GM18511 (cell line): Measurements from ENCODE around the gene C18orf32.
"Not testable (repeated sequence)": the region's sequence is repeated elsewhere in the genome, so short reads cannot be mapped to it uniquely, and the experiment has no call there.

Experiments used
- ATAC-seq: cut with Tn5 transposase; IDR thresholded peaks from one replicate; pipeline ENCODE4 v1.9.1; 2021; ENCODE audit warnings: mild to moderate bottlenecking, moderate library complexity; ENCODE audit not compliant: unreplicated experiment

C18orf32 gene

DNA sequence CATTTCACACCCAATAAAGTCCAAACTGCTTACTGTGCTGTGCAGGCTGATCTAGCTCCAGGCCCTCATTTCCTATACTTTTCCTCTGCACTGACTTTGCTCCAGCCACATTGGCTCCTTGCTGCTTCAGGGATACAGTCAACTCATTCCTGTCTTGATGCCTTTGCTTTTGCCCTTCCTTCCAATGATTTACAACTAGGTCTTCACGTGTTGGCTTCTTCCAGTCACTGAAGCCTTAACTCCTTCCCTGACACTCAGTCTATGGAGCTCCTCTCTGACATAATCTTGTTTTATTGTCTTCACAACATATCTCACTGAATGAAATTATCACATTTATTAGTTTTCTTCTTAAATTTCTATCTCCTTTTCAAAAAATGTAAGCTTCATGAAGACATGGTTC is 16.9 kb upstream of the C18orf32 start:
- ATAC-seq: no peak

DNA sequence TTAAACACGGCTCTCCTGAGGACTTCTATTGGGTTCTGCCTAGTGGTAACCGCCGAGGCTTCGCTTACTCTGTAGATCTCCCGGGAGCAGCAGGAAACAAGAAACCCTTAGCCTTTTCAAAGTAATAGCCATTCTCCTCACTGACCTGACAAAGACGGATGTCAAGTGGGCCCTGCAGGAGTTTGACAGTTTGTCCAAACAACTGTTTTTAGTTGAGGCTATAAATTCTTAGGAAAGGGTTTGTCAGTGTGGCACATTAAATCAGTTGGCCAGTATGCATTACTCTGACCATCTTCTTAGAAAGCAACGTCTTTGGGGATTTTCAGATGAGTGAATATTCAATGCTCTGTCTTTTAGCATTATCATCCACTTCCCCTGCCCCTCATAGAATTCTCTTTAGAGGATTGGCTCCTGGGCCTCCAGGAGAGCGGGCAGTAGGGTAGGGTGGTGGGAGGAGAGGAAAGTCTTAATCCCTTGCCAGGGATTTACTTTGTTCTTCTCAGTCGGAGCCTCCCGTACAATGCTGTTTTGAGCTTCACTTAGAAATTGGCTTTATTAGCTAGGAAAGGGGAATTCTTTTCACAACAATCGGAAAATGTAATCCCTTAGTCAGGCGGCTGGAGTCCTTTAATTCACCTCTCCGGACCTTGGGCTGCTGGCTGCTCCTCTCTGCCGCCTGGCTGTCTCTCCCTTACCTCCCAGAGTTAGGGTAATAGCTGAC is 13.3 kb upstream of the C18orf32 start:
- ATAC-seq: no peak

DNA sequence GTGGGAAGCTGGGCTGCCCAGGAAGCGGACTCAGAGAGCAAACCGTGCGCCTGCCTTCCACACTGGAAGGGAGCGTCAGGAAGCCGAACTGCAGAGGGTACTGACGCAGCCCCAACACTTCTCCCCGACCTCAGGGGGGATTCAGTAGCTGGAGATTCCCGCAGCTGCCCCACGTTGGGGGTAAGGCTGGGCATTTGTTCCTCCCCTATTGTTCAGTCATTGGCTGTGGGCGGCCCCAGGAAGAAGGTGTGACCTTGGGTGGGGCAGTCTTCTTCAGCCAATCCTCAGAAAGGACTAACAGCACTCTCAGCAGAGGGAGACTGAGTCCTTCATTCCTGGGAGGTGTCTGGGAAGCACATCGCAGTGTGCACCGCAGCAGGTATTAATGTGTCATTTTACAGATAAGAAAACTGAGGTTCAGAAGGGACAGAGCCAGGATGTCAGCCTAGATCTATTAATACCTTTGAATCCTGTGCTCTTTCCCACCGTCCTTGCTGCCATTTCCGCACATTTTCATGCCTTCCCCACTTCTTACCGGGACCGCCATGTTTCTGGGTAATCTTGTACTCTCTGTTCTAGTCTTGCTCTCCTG is 12.1 kb upstream of the C18orf32 start:
- ATAC-seq: no peak

DNA sequence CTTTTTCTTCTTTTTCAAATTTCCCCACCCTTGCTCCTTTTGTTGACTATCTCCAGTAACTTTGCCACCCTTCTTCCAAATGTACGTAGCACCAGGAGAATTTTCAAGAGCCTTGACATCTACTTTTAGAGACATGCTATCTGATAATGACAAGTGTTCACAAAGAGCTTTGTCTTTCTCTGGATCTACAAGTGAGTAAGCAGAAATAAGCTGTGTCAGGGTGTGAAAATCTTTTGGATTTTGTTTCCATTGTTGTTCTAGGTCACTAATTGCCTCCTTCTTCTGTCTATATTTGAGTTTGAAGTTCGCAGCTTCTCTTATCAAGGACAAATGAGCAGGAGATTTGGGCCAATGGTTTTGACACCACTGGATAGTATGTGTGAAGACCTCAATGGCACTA is 8.4 kb upstream of the C18orf32 start:
- no peak for ATAC-seq

DNA sequence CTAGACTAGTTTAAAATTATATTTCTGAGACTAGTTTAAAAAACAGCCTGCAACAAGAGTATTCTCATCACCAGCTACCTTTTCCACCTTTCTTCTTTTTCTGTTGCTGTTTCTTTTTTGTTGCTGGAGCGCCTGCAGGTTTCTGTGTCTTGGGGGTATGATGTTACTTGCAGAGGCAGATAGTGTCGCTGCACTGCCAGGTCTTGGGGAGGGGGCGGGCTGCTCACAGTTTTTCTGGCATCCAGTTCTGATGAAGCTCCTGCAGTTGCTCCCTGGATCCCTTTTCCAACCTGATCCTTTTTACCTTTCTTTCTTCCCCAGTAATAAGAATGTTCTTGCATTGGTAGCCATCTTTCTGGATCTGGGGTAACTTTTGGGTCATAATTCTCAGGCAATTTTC is 8.0 kb upstream of the C18orf32 start:
- no peak for ATAC-seq

DNA sequence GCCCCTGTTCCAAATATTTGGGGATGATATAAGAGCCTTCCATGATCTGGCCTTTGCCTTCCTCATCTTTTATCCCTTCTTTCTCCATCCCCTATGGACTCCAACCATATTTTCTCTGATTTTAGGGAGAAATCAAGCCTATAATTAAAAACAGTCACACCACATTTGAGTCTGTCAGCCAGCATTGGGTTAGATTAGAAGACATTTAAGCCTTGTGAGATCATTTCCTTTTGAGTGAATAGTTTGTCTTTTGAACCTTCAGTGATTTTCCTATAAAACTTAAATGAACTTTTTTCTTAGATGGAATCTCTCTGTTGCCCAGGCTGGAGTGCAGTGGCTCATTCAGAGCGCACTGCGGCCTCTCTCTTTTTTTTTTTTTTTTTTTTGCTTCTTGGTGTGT is 7.6 kb upstream of the C18orf32 start:
- ATAC-seq: no peak

DNA sequence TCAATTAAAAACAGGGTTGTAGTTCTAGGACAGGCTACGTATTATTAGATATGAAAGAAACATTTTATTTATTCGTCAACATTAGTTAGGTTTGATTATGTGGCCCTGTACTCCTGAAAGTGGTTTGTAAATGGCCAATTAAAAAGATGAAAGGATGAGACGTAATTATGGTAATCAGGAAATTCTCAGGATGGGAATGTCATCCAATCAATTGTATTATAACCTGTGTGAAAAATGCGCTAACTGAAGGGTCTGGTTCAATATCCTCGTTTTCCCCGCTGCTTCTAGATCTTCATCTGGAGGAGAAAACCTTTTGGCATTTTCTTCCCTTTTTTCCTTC is 5.6 kb upstream of the C18orf32 start:
- no peak for ATAC-seq

DNA sequence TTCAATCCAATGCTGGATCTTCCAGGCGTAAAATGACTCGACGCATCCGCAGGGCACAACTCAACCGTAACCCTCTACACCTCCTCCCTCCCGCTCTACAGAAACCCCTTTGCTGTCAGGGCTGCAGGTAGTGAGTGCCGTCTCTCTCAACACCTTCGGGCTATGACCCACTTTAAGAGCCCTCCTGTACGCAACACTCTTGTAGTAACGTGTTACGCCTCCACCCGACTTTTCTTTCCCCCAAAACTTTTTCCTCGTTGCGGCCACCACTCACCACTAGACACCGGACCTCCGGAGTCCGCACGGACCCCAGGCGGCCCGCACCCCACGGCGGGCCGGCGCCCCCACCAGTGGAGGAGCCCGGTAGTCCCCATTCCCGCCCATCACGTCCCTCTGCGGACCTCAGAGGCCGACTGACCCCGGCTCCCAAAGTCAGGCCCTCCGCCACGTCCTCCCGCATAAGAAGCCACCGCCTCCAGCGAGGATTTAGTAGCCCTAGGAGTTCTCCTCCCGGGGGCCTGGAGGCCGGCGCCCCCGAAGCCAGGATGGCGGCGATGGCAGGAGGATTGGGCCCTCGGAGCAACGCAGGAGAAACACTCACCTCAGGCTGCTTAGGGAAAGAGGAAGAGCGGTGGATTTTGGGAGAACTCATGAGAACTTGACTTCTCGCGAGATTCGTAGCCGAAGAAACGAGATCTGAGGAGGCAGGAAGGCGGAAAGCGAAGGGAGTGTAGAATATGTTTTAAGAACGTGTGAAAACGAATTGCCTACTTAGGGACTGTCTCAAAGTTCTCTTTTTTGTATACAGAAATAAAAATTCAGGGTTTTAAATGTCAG is 5.0 kb upstream of the C18orf32 start, which contains the start of gene RPL17:
Gene RPL17, minus strand, starts transcription at position 609 of the 837 bp plus-strand sequence.
- ATAC-seq: peak; percentile 80

DNA sequence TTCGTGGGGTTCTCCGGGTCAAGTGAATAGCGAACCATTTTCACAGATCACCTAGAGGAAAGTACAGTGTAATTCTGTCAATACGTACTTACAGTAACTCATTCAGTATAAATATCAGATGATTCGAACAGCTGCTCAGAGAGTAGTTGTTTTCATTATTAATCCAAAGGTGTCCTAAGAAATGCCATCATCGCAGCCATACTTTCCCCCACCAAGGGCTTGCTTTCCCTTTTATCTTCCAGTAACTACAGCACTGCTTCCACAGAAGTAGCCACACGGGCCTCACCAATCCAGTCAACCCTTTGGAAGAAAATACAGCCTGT is 4.5 kb upstream of the C18orf32 start:
- ATAC-seq: no peak

DNA sequence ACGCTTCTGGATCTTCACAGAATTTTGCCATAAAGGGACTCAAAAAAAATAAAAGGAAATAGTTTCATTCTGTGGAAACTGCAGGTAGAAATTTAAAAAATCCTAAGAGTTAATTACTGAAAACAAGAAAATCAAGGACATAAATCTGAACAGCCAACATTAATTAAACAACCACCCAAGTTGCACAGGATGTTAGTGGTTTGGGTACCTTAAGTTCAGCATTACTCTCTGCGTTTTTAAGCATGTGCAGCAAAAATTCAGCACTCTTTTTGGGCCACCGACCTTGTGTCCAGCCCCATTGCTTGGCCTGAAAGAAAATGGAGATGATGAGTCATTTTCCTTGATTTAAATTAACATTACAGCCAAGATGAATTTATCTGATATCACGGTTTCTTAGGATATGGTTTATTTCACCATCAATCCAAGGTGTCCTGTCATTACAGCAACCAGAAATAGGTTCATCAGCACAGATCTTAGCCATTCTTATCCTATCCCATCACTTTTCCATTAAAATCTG is 3.3 kb upstream of the C18orf32 start:
- ATAC-seq: no peak

DNA sequence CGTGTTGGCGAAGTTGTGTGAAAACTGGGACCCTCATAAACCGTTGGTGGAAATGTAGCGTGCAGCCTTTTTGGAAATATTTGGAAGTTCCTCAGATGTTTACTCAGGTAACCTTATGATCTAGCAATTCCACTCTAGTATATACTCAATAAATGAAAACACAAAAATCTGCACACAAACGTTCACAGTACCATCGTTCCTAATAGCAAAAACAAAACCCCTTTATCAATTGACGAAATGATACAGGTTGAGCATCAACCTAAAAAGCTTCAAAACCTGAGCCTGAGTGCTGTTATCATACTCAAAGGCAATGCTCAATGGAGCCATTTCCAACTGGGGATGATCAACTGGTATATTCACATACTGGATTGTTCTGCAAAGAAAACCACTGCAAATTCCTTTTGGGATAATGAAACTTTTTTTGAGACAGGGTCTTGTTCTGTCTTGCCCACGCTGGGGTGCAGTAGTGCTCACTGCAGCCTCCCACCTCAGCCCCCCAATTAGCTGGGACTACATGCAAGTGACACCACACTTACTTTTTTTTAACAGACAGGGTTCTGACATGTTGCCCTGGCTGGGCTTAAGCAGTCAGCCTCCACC is 777 bp upstream of the C18orf32 start:
- no peak for ATAC-seq

DNA sequence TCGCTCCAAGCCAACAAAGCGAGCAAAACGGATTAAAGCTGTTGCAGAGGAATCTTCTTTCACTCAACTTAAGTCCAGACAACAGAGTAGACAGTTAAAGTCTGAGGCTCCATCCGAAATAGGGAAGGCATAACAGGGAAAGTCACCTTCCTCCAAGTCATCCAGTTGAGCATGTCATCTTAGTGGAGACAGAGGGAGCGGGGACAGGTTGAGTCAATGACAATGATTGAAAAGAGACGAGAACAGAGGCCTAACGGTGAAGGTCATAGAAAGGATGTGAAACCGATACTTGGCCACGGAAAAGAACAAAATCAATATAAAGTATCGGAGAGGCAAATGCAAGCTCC is 455 bp downstream of the C18orf32 start:
- no peak for ATAC-seq

DNA sequence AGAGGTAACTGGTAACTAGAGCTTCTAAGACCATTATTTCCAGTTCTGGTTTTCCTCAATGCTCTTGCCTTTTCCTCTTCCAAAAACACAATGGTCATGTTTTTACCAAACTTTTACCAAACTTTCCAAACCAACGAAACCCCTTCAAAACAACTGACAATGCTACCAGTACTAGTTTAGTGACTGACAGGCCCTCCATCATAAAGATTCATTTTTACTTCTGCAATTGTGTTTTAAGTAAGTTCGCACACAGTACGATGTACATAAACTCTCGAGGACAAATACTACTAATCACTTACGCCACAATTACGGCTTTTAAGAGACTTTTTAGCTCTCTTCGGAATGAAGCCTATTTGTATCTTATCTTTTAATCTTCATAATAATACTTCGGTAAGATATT is 900 bp downstream of the C18orf32 start:
- no peak for ATAC-seq

DNA sequence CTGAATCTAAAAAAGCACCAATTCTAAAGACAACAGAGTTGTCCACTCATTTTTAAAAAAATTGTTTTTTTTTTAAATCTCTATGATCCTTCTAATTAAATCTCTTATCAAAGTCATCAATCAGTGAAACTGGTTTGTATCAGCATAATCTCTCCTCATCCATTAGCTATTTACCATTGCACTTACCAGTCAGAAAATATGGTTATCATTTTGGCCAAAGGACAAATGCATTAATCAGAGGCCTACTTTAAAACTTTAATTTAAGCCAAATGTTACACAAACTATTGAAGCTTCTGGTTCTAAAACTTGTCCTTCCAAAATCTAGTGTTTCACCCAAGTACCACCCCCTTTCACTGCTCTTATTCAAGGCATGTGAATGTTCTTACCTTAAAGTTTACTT is 3.8 kb downstream of the C18orf32 start:
- no peak for ATAC-seq

DNA sequence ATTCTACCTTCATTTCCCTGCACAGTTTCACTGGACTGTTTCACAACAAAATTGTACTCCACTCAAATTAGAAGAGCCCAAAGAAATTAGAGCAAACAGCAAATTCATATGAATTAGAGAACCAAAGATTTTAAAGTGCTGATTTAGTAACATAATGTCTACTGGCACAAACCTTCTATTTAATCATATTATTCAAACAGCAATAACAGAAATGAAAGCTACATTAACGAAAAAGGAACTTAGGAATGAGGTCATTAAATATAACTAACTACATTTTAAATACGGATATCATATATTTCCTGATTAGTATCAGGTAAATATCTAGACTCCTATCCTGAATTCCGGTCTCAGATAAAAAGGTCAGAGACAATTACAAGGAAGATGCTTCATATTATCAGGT is 5.1 kb downstream of the C18orf32 start:
- ATAC-seq: no peak

DNA sequence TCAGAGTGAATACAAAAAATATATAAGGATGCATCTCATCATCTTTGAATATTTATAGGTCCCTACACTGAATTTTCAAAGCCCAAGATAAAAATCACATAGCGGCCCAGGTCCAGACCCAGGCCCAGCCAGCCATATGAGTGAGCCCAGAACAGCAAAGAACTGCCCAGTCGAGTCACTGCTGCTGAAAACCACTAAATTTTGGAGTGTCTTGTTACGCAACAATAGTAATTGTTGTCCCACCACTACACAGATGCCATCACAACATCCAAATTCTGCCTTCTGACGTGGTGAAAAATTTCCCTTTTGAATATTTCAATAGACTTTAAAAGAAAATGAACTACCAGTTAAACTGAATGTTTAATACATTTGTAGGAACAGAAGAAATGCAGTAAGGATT is 5.7 kb downstream of the C18orf32 start:
- no peak for ATAC-seq

DNA sequence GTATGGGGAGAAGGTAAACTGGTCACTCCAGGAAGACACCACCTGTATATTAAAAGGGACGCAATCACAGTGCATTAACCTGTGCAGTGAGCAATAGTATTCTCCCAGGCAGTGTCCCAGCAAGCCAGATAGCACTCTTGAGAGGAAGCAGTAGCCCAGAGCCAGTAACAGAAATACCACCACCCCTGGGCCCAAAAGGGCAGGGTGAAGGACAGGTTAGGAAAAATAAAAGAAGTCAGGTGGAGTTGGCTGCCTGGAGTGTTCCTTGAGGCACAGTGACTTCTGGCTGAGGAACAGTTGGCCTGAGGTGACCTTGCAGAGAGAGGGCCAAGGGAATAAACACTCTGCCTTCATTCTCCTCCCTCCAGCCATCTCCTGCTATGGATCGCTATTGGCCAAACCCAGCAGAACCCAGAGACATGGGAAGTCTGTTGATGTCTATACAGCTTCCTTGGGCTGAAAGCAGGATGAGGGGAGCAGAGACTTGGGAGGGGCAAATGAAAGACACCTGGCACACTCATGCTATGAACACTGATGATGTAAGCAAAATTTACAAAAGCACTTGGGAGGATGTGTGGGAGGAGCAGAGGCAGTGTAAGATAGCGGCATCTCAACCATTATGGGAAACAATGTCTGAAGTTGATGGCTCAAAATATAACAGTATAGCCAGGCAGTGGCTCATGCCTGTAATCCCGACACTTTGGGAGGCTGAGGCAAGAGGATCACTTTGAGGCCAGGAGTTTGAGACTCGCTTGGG is 7.5 kb downstream of the C18orf32 start:
- ATAC-seq: no peak

DNA sequence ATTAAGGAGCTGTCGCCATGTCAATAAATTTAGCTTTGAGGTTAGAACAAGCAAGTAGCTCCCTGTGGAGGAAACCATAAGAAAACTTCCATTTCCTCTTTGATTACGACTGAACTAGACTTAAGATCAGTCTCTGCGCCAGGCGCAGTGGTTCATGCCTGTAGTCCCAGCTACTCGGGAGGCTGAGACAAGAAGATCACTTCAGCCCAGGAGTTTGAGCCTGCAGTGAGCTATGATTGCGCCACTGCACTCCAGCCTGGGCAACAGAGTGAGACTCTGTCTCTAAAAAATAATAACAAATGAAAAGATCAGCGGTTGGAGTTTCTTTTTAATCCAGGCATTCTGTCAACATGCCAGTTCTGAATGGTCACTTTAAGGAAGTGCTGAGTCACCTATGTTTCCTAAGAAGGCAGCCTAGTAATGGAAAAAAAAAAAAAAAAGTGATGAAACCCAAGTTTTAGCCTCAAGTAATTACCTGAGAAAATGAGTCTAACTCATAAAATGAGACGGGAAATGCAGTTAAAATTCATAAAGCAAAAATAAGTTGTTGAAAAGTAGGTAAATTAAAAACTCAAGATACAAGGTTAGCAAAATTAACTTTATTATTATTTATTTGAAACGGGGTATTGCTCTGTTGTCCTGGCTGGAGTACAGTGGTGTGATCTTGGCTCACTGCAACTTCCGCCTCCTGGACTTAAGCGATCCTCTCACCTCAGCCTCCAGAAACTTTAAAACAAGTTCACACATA is 10.2 kb downstream of the C18orf32 start:
- ATAC-seq: no peak

DNA sequence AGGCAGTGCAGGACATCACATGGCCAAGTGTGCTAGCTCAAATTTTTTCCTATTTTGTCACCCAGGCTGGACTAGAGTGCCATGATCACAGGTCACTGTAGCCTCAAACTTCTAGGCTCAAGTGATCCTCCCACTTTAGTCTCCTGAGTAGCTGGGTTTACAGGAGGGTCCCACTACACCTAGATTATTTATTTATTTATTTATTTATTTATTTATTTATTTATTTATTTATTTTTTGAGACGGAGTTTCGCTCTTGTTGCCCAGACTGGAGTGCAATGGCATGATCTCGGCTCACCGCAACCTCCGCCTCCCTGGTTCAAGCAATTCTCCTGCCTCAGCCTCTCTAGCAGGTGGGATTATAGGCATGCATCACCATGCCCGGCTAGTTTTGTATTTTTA is 12.1 kb downstream of the C18orf32 start:
- not testable (repeated sequence) for ATAC-seq

DNA sequence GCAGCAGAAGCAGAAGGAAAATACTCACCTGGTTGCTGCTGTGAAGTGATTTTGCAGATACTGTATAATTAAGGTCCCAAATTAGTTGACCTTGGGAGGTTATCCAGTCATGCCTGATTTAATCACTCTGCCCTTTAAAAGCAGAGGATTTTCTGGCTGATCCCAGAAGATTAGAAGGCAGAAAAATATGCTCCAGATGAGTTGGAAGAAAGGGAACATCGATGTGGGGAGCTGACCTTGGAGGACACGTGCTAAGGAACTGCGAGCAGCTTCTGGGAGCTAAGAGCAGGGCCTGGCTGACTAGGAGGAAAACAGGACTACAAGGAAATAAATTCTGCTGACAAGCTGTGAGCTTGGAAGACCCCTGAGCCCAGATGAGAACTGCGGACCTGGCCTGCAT is 13.3 kb downstream of the C18orf32 start:
- no peak for ATAC-seq
